EL (cell line): ENCODE data around the gene GJB6.

Experiments used
- DNase-seq: peaks from one replicate; pipeline ENCODE4 v3.0.0-alpha.2; 2016

GJB6 gene

GRCh38 chr13:20222553-20222952 lies 9.6 kb downstream of the GJB6 start:
- DNase-seq = no peak

GRCh38 chr13:20221772-20222171 lies 10.3 kb downstream of the GJB6 start:
- no peak for DNase-seq

GRCh38 chr13:20219577-20219976 lies 12.5 kb downstream of the GJB6 start:
- DNase-seq = no peak

GRCh38 chr13:20217168-20217567 lies 15.0 kb downstream of the GJB6 start:
- DNase-seq = no peak

GRCh38 chr13:20209948-20210347 lies 22.2 kb downstream of the GJB6 start:
- DNase-seq = no peak

- no peak for DNase-seq
Observed at GRCh38 chr13:20206698-20207235, 25.4 kb downstream of the GJB6 start.

- no peak for DNase-seq
Observed at GRCh38 chr13:20206065-20206697, 25.9 kb downstream of the GJB6 start.

GRCh38 chr13:20198781-20199180 lies 33.3 kb downstream of the GJB6 start:
- no peak for DNase-seq

- peak; percentile 33 for DNase-seq
Observed at GRCh38 chr13:20197361-20197834, 34.7 kb downstream of the GJB6 start.

- no peak for DNase-seq
Observed at GRCh38 chr13:20195801-20196200, 36.3 kb downstream of the GJB6 start.

GRCh38 chr13:20193907-20194631 lies 38.0 kb downstream of the GJB6 start:
- no peak for DNase-seq

- DNase-seq = no peak
Observed at GRCh38 chr13:20193162-20193906, 38.8 kb downstream of the GJB6 start.

- DNase-seq = no peak
Observed at GRCh38 chr13:20192836-20193161, 39.3 kb downstream of the GJB6 start, which contains the start of gene GJB2. GJB2 (minus strand) TSS chr13:20192938; CDS start chr13:20189581, 3,357 bp downstream.

GRCh38 chr13:20192158-20192835 lies 39.8 kb downstream of the GJB6 start:
- DNase-seq = peak; percentile 14

GRCh38 chr13:20191311-20192157 lies 40.6 kb downstream of the GJB6 start:
- no peak for DNase-seq

GRCh38 chr13:20190481-20191310 lies 41.4 kb downstream of the GJB6 start:
- peak; percentile 79 for DNase-seq

- DNase-seq = no peak
Observed at GRCh38 chr13:20190076-20190475, 42.0 kb downstream of the GJB6 start.

- DNase-seq = no peak
Observed at GRCh38 chr13:20188667-20189553, 43.2 kb downstream of the GJB6 start.

- DNase-seq = no peak
Observed at GRCh38 chr13:20186771-20187170, 45.3 kb downstream of the GJB6 start.
